HG02943 (cell line): ENCODE measurements around the gene TRIM8.
"Not testable (repeated sequence)": the region's sequence is repeated elsewhere in the genome, so short reads cannot be mapped to it uniquely, and the experiment has no call there.

ENCODE experiments used
- ATAC-seq: cut with Tn5 transposase; IDR thresholded peaks from one replicate; pipeline ENCODE4 v1.9.1; 2021; ENCODE audit warnings: mild to moderate bottlenecking, low read depth, moderate library complexity; ENCODE audit not compliant: unreplicated experiment

TRIM8 gene

DNA sequence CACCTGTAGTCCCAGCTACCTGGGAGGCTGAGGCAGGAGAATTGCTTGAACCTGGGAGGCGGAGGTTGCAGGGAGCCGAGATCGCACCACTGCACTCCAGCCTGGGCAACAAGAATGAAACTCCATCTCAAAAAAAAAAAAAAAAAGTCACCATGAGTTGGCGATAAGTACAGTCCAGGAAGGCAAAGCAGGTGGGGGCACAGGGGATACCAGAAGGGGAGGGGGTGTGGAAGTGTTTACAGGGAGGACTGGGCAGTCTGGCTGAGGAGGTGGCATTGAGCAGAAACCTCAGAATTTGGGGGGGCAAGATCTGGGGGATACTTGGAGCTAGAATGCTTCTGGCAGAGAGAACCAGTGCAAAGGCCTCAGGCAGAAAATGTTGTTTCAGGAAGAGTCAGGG lies 23.1 kb downstream of the TRIM8 start:
- not testable (repeated sequence) for ATAC-seq

DNA sequence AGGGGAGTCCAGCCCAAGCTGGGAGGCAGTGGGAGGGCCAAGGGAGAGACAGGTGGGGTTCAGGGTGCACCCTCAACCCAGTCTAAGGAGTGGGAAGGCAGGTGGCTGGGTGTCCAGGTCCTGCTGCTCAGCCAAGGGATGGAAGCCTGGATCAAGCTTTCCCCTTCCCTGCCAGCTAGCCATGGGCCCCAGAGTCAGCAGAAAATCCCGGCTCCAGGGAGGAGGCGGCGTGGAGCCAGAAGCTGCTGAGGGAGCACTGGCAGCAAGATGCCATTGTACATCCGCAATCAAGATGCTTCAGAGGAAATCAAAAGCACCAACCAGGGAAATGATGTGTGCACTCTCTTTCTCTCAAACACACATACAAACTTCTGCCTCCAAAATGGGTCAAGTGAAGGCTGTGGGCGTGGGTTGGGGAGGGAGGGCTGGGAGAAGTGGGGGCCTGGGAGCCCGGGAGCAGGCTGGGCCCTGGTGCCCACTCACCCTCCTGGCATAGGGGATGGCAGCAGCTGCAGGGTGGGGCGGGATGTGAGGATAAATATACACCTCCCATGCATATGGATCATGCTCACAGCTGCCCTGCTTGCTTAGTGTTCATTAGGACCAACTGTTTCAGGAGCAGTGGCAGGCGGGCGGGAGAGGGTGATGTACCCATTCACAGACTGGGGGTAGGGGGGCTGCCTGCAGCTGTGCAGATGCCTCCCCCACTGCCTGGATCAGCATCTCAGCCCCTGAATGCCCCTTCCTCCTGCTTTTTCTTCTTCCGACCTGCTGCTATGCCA lies 24.2 kb downstream of the TRIM8 start:
- no peak for ATAC-seq

GRCh38 chr10:102669206-102670064 lies 25.2 kb downstream of the TRIM8 start:
- no peak for ATAC-seq

GRCh38 chr10:102670065-102670670 lies 25.9 kb downstream of the TRIM8 start:
- ATAC-seq, result no peak

- ATAC-seq, result no peak
Measured at GRCh38 chr10:102670871-102671434, 26.7 kb downstream of the TRIM8 start.

DNA sequence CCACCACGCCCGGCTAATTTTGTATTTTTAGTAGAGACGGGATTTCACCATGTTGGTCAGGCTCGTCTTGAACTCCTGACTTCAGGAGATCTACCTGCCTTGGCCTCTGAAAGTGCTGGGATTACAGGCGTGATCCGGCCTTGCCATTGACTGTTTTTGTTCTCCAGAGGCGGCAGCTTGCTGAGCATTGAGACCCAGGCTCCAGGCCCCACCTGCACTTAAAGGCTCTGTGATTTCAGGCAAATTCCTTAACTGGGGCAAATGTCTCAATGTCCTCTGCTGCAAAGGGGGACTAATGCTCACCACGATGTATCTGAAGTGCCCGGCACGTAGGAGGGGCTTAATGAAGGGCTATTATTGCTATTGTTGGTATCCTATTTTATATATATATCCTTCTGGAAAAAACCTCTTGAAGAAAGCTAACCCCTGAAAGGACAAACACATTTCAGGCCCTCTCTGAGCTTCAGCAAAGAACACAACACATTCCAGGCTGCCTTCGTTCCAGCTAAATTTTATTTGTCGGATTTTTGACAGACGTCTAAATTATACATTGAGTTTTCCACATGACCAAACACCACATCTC lies 29.0 kb downstream of the TRIM8 start:
- ATAC-seq, result no peak

- no peak for ATAC-seq
Measured at GRCh38 chr10:102673819-102674511, 29.7 kb downstream of the TRIM8 start.

DNA sequence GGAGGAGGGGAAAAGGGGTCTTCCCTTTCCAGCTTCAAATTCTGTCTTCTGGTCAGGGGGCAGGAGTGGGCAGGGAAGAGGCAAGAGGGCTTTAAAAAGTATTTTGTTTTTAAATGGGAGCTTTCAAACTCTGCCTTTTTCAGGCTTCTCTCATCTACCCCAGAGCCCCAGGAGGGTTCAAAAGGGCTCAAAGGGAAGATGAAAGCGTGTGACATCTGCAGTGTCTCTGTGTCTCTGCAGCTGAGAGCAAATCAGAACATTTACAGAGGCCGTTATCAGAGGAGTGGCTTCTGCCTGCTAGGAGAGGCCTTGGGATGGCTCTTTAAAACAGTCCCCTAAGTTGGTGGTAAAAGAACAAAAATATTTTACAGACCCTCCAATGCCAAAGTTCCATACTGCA lies 30.3 kb downstream of the TRIM8 start:
- no peak for ATAC-seq

- no peak for ATAC-seq
Measured at GRCh38 chr10:102675011-102675665, 30.9 kb downstream of the TRIM8 start.

DNA sequence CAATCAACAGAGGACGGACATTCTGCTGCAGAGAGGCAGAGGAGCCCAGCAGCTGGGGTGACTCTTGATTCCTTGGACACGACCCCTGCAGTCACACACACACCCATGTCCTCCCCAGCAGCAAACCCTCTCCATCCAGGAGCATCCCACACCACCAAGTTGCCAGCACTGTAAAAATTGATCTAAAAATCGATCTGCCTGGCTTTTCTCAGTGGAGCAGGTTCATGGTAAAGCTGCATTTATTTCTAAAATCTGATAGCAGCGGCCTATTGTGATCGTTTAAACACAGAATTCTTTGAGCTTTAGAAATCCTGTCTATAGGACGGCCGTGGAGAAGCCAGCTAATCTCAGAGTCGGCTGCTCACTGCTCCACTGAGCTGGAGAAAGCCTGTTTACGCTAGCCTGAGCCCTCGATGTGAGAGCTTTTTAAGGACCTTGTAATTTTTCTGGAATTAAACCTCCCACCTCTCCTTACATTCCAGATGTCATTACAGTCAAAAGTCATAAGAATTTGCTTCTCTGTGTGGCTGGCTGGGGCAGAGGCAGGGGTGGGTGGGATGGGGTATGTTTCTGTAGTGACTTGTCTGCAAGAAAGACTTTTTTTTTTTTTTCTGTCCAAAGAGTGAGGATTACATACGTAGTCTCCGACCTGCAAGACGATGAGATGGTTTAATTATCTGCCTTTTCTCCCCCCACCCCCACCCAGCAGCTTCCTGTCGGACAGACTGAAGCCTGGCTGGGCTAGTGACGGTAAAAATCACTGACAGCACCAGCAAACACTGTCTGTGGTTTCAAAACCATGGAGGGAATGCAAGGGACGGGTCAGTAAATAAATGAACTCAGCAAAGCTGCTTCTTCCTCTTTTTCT lies 31.6 kb downstream of the TRIM8 start:
- no peak for ATAC-seq

DNA sequence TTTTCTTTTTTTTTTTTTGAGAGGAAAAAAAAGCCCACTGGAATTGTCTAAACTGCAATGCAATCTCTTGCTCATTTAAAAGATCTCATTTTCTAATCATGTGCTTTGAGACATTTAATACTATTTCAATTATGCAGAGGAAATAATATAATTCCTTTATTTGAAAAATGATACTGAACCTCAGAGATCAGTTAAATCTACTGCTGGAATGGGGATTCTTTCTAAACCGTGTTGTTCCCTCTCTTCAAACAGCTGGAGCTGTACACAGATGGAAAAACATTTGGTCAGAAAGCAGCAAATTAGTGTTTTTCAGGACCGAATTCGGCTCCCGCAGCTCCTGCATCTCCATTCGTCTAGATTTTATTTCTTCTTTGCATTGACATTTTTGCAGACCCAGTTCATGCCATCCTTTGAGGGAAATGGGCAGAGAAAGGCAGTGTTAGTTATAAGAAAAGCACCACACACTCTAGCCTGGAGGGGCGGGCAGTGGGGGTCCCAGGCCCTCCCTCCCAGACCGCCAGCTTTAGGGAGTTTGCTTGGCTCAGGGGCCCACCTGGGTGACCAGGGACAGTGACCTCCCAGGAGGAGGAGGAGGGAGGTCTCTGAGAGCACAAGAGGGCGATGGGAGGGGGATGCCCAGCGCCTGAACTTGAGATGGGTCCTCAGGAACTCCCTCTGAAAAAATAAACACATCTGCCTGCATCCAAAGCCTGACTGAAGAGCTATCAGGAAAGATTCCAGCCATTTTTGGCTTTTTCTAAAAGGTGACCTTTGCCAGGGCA lies 32.4 kb downstream of the TRIM8 start:
- ATAC-seq, result no peak

- no peak for ATAC-seq
Measured at GRCh38 chr10:102677331-102678067, 33.2 kb downstream of the TRIM8 start.

GRCh38 chr10:102678068-102678400 lies 33.8 kb downstream of the TRIM8 start:
- ATAC-seq, result no peak

DNA sequence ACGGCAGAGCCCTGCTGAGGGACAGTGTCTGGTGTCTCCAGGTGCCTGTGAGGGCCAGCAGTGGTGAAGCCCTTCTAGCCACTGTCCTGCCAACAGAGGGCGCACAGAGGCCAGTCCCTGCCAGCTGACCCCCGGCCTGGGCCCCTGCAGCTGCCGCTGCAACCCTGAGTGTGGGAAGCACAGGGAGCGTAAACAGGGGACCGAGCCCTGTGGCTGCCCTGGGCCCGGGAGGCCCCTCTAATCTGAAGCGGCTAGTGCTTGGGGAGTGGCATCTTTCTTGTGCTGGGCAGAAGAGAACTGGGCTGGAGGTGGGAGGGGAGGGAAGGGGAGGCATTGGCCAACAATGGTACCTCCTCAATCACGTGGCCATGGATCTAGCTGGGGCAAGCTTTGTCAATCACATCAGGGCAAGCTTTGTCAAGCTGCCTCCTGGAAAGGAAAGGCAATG lies 34.6 kb downstream of the TRIM8 start:
- no peak for ATAC-seq

DNA sequence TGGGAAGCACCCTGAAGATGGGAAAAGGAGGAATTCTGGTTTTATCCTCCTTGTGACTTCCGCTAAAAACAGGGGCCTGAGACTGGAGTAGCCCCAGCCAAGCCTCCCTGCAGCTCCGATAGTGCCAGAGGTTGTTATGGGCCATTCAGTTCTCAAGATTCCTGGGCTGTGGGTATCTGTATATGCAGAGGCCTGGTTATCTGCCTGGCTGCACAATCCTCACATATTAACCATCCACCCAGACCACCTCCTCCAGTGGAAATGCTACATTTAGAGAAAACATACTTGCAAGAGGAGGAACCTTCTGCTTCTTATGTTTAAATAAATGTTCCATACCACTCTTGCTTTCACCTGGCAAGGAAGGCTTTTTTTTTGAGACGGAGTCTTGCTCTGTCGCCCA lies 35.3 kb downstream of the TRIM8 start:
- ATAC-seq, result no peak

DNA sequence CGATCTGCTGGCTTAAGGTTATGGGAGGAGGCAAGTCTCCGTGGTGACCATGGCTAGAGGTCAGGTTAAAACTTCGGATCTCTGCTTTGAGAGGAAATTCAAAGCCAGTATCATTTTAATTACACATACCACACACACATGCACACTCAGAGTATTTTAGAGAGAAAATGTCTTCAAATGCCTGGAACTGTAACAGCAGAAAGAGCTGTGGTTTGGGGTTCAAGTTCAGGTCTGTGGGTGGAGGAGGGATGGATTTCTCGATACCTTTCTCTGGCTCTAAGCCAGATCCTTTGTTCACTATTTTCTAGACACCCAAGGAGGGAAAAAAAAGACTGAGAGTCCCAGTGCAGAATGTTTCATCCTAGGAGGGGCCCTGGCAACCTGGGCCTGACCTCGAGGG lies 37.4 kb downstream of the TRIM8 start:
- no peak for ATAC-seq

- no peak for ATAC-seq
Measured at GRCh38 chr10:102682416-102682815, 38.1 kb downstream of the TRIM8 start.
